ENCODE measurements around the gene KPNA2.
"Not testable (repeated sequence)": the region's sequence is repeated elsewhere in the genome, so short reads cannot be mapped to it uniquely, and the experiment has no call there.

The KPNA2 gene

GRCh38 chr17:68020791-68021190, 14.7 kb upstream of the KPNA2 start:
- DNase-seq: not testable (repeated sequence)

- no peak for DNase-seq
Observed at GRCh38 chr17:68021963-68022362, 13.6 kb upstream of the KPNA2 start.

- not testable (repeated sequence) for DNase-seq
Observed at GRCh38 chr17:68022547-68022946, 13.0 kb upstream of the KPNA2 start.

- no peak for DNase-seq
Observed at GRCh38 chr17:68029512-68030215, 5.9 kb upstream of the KPNA2 start.

GRCh38 chr17:68033636-68034451, 1.7 kb upstream of the KPNA2 start:
- DNase-seq: no peak

GRCh38 chr17:68034452-68034776, 1.1 kb upstream of the KPNA2 start:
- no peak for DNase-seq

- DNase-seq: peak; percentile 98
Observed at GRCh38 chr17:68035131-68035522, 408 bp upstream of the KPNA2 start.

GRCh38 chr17:68036304-68037147, 991 bp downstream of the KPNA2 start:
- no peak for DNase-seq

- no peak for DNase-seq
Observed at GRCh38 chr17:68047153-68047846, 11.8 kb downstream of the KPNA2 start.

GRCh38 chr17:68047890-68048542, 12.5 kb downstream of the KPNA2 start:
- DNase-seq: not testable (repeated sequence)

- DNase-seq: no peak
Observed at GRCh38 chr17:68048996-68049395, 13.5 kb downstream of the KPNA2 start.

- DNase-seq: not testable (repeated sequence)
Observed at GRCh38 chr17:68049812-68050437, 14.4 kb downstream of the KPNA2 start.

- not testable (repeated sequence) for DNase-seq
Observed at GRCh38 chr17:68051321-68052312, 16.1 kb downstream of the KPNA2 start.

GRCh38 chr17:68052810-68053209, 17.3 kb downstream of the KPNA2 start:
- no peak for DNase-seq

- no peak for DNase-seq
Observed at GRCh38 chr17:68053231-68054013, 17.9 kb downstream of the KPNA2 start.

GRCh38 chr17:68054296-68054900, 18.9 kb downstream of the KPNA2 start:
- no peak for DNase-seq

- DNase-seq: no peak
Observed at GRCh38 chr17:68057531-68057952, 22.0 kb downstream of the KPNA2 start.

- no peak for DNase-seq
Observed at GRCh38 chr17:68060336-68060735, 24.8 kb downstream of the KPNA2 start.

Measured in NCI-H2081 treated with DMSO at 0.1 percent for 48 hours (cell line).